ENCODE measurements around the gene ARL3. TPM values are rescaled to one million over a fixed set of nuclear protein-coding genes. Genes with fewer than 3 reads are reported as not detected.
"Not testable (repeated sequence)": the region's sequence is repeated elsewhere in the genome, so short reads cannot be mapped to it uniquely, and the experiment has no call there.

Gene ARL3
- total and polyA plus RNA-seq, 2 of the 4 experiments (the other 2 are of a cell fraction) = 5.0 to 14.3 TPM

DNA sequence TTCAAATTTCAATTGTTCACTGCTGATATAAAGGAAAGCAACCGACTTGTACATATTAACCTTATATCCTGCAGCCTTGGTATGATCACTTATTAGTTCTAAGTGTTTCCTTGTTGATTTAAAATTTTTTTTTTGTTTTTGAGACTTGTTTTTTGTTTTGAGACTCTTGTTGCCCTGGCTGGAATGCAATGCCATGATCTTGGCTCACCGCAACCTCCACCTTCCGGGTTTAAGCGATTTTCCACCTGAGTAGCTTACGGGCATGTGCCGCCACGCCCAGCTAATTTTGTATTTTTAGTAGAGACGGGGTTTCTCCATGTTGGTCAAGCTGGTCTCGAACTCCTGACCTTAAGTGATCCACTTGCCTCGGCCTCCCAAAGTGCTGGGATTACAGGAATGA lies 18.8 kb downstream of the ARL3 start:
- in situ Hi-C loops (cut with MboI; ENCODE audit: low sequenced_read_pairs); H3K18ac ChIP-seq (ENCODE audit: low read depth, low read length); H3K4ac ChIP-seq (ENCODE audit: low read depth, low read length); H3K4me1 ChIP-seq (ENCODE audit: control insufficient read depth, insufficient read depth, low read length); H3K14ac ChIP-seq (replicated peaks; ENCODE audit: low read depth, low read length); H2BK20ac ChIP-seq (ENCODE audit: low read depth, low read length); H3K23ac ChIP-seq (ENCODE audit: low read depth, low read length); H3K9me1 ChIP-seq (ENCODE audit: insufficient read depth, low read length); ATAC-seq (ENCODE audit: low read depth); H3K79me1 ChIP-seq (ENCODE audit: low read depth in 1 of 2, low read length in 2 of 2); intact Hi-C loops (cut with micrococcal nuclease); H2BK15ac ChIP-seq (ENCODE audit: low read depth, low read length); H2AK9ac ChIP-seq (replicated peaks; ENCODE audit: low read depth, low read length, poor library complexity); H3K4me3 ChIP-seq (ENCODE audit: insufficient read depth, low read depth, low read length); H2BK5ac ChIP-seq (ENCODE audit: low read depth, low read length, poor library complexity, severe bottlenecking); H3K27ac ChIP-seq (ENCODE audit: insufficient read depth, low read length); H3K4me2 ChIP-seq (ENCODE audit: low read depth, low read length); H3K9ac ChIP-seq (ENCODE audit: low read depth, low read length); H4K8ac ChIP-seq (ENCODE audit: low read depth in 2 of 2, low read length in 2 of 2); H3K27me3 ChIP-seq (ENCODE audit: control insufficient read depth, insufficient read depth, low read length); BruUV-seq (replicated peaks); CTCF ChIA-PET; dilution Hi-C loops (cut with HindIII; ENCODE audit: low sequenced_read_pairs, unreplicated experiment); H4K20me1 ChIP-seq (ENCODE audit: insufficient read depth, low read length); H2AK5ac ChIP-seq (ENCODE audit: low read depth, low read length); H2BK120ac ChIP-seq (ENCODE audit: low read depth, low read length); H3K56ac ChIP-seq (ENCODE audit: extremely low read depth, insufficient read depth, low read length); POLR2A ChIA-PET (ENCODE audit: unreplicated experiment); DNase-seq; H2AFZ ChIP-seq (replicated peaks; ENCODE audit: low read length, poor library complexity); H3K9me3 ChIP-seq (ENCODE audit: control insufficient read depth, insufficient read depth, low read length); H4K91ac ChIP-seq (ENCODE audit: insufficient read depth, low read depth, low read length); H4K5ac ChIP-seq (ENCODE audit: low read depth, low read length): not testable (repeated sequence)
- 100% methylated on average over 3 of the region's 10 CpGs; no CpG with 5 or more reads in 1 of the 2 experiments for WGBS, 2 experiments (ENCODE audit: extremely low coverage in 2 of 2, insufficient read length in 1 of 2)
- H3K36me3 ChIP-seq (ENCODE audit: control insufficient read depth, insufficient read depth, low read length) = peaks cover 11% of the 10 kb centered on the region

All from IMR-90 (cell line).